Neutrophil (primary cell): Measurements from ENCODE around the gene SLC39A11.

Experiments
- H3K27ac ChIP-seq: fragments of 200-600 bp; sonication (generic); 2 replicates; pipeline ENCODE4 v1.5.1; 2016; ENCODE audit warnings: mild to moderate bottlenecking, moderate library complexity
- H3K27me3 ChIP-seq: fragments of 200-600 bp; sonication (generic); 2 replicates; pipeline ENCODE4 v1.6.0; 2016; ENCODE audit warnings: mild to moderate bottlenecking
- H3K36me3 ChIP-seq: fragments of 200-600 bp; sonication (generic); 2 replicates; pipeline ENCODE4 v1.5.1; 2017
- H3K4me1 ChIP-seq, 2 experiments: fragments of 200-600 bp in 1 of 2; sonication (generic) in 1 of 2; 1 replicate in 1 of 2; 2 replicates in 1 of 2; pipeline versions ENCODE4 v1.5.1 to v1.6.1; 2013 to 2016; ENCODE audit warnings: low read depth in 1 of 2, low read length in 1 of 2, mild to moderate bottlenecking in 1 of 2, moderate library complexity in 1 of 2; ENCODE audit not compliant: control insufficient read depth in 1 of 2, insufficient read depth in 1 of 2
- H3K4me3 ChIP-seq, 2 experiments: fragments of 200-600 bp in 1 of 2; sonication (generic) in 1 of 2; 1 replicate in 1 of 2; 2 replicates in 1 of 2; pipeline ENCODE4 v1.5.1; 2013 to 2016; ENCODE audit warnings: low read depth in 1 of 2, low read length in 1 of 2, mild to moderate bottlenecking in 1 of 2, moderate library complexity in 1 of 2
- H3K9me3 ChIP-seq: fragments of 200-600 bp; sonication (generic); 2 replicates; pipeline ENCODE4 v1.5.1; 2016
- TF ChIP-seq, protein P1 (sequence below): fragments of 200-600 bp; sonication (generic); IDR thresholded peaks from 2 replicates; pipeline ENCODE4 v1.5.1; 2016; ENCODE audit warnings: antibody characterized with exemption

The SLC39A11 gene

DNA sequence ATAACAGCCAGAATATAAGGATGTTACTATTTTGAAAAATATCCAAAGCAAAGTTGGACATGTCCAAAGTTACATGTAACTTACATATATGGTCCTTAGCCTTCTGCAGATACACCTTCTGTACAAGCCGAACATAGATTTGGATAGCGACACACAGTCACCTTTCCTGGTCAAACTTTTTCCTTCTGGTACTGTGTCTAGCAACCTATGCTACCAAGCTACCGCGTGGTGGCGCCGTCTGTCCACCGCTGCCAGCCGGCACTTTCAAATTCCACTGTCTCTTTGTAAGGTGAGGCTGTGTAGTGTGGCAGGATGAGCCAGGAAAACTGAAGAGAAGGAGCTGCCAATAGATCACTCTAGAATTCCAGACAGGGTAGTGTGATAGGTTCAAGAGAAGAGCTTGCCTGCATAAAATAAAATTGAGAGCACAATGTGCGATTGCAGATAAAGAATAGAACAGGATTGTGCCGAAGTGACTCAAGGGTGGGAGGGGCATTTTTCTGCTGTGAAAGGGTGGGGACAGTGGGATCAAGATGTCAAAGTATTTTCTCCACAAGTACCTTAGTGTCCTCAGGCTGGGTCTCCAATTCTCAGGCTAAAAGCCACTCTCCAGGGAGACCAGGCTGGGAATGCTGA is 366.9 kb downstream of the SLC39A11 start:
- peak overlapping the region; percentile 1 for H3K27ac ChIP-seq
- TF ChIP-seq, protein P1, sequence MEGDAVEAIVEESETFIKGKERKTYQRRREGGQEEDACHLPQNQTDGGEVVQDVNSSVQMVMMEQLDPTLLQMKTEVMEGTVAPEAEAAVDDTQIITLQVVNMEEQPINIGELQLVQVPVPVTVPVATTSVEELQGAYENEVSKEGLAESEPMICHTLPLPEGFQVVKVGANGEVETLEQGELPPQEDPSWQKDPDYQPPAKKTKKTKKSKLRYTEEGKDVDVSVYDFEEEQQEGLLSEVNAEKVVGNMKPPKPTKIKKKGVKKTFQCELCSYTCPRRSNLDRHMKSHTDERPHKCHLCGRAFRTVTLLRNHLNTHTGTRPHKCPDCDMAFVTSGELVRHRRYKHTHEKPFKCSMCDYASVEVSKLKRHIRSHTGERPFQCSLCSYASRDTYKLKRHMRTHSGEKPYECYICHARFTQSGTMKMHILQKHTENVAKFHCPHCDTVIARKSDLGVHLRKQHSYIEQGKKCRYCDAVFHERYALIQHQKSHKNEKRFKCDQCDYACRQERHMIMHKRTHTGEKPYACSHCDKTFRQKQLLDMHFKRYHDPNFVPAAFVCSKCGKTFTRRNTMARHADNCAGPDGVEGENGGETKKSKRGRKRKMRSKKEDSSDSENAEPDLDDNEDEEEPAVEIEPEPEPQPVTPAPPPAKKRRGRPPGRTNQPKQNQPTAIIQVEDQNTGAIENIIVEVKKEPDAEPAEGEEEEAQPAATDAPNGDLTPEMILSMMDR: peak; percentile 65
- H3K36me3 ChIP-seq: no peaks in the 10 kb centered on the region
- H3K27me3 ChIP-seq: no peaks in the 10 kb centered on the region
- peaks cover 18 to 26% of the 10 kb centered on the region in 2 experiments for H3K4me1 ChIP-seq
- H3K9me3 ChIP-seq: no peaks in the 10 kb centered on the region
- H3K4me3 ChIP-seq: no peak overlapping the region

DNA sequence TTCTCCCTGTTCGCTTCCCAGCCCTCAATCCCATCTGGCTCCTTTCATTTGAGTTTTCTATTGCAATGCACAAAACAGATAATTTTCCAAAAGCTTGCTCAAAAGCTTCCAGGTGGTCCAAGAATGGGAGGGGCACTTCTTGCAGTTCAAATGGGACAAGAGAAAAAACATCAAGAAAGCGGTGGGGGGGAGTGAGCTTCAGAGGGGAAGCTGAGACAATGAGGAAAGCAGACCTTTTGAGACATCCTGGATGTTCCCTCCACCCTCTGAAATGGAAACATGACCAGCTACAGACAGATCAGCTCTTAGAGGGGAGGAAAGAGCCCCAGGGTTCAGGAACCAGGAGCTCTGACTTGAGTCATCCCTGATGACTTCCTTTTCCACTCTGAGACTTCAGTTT is 368.2 kb downstream of the SLC39A11 start:
- no peak overlapping the region for H3K4me3 ChIP-seq

DNA sequence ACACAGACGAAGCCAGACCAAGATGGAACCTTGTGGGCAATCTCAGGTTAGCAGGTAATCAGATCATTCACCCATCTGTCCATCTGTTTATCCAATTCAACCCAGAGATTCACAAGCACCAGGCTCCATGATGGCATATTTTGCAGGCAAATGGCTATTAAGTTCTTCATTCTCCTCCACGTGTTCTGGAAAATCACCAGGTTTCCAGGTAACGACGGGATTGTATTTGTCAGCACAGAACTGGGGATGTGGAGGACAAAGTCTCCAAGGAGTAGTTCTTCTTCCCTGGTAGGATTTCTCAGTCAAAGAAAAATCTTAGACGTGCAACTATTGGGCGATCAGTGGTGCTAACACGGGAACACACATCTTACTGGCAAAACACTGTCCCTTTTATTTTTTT is 368.8 kb downstream of the SLC39A11 start:
- Histone ChIP-seq H3K36me3 (no peaks in the 10 kb centered on the region), H3K9me3 (no peaks in the 10 kb centered on the region), H3K27me3 (no peaks in the 10 kb centered on the region), H3K27ac (no peak overlapping the region), H3K4me3 (no peak overlapping the region), H3K4me1 (peaks cover 37 to 44% of the 10 kb centered on the region in 2 experiments)
- TF ChIP-seq, protein P1: no peak

More for the DNA sequence above, 368.2 kb downstream of the SLC39A11 start:
- H3K27me3 ChIP-seq: no peaks in the 10 kb centered on the region
- TF ChIP-seq, protein P1: no peak
- H3K9me3 ChIP-seq: no peaks in the 10 kb centered on the region
- H3K4me1 ChIP-seq: peaks cover 31 to 39% of the 10 kb centered on the region in 2 experiments
- peak overlapping the region; percentile 13 for H3K27ac ChIP-seq
- H3K36me3 ChIP-seq: no peaks in the 10 kb centered on the region

DNA sequence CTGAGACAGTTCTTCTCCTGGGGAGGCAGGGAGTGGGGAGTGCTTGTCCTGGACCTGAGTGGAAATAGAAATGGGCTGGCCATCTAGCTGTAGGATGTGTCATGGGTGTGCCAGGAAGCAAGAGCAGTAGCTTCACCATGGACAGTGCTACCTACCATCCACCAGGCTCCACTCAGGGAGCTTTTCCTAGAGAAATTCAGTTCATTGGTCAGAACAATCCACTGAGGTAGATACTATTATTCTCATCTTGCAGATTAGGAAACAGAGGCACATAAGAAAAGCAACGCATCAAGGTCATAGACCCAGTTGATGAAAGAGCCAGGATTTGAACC is 372.0 kb downstream of the SLC39A11 start:
- Histone ChIP-seq H3K9me3 (no peaks in the 10 kb centered on the region), H3K36me3 (no peaks in the 10 kb centered on the region), H3K4me1 (peaks cover 28 to 33% of the 10 kb centered on the region in 2 experiments), H3K27me3 (no peaks in the 10 kb centered on the region), H3K27ac (peak overlapping the region; percentile 85), H3K4me3 (no peak overlapping the region)
- TF ChIP-seq, protein P1: no peak

DNA sequence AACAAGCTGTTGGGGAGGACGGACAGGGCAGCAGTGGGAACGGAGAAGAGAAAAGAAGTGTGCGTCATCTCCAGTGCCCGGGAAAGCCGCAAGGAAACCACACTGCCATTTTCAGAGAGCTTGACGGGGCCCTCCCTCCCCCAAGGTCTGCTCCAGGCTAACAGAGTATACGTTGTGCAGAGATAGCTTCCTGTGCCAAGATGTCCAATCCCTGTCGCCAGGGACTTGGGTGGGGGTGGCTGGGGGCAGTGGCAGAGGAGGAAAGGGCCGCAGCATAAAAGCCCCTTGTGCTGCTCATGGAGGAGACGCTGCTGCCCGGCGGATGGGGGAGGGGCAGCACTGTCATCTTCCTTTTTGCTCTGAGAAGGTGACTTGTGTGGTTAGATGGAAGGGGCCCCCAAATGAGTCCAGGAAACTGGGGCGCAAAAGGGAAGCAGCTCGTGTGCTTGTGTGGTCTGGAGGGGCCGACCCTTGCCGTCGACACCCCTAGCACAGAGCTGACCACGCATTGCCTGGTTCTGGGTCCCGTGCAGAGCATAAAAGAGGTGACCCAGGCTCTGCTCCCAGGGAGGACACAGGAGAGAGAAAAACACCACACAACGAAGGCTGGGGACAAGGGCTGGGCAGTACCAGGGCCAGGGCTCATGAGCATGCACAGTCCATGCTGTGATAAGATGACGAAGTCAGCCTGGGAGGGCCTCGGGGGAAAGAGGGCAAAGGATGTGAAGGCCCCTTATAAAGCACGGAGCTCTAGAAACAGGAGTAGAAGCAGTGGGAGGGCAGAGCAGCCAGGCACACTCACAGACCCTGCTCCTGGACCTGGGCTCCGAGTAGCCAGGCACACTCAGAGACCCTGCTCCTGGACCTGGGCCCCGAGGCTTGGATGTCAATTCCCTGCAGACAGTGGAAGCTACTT is 372.7 kb downstream of the SLC39A11 start:
- H3K36me3 ChIP-seq: no peaks in the 10 kb centered on the region
- H3K27ac ChIP-seq: peak overlapping the region; percentile 85
- TF ChIP-seq, protein P1: no peak
- no peaks in the 10 kb centered on the region for H3K9me3 ChIP-seq
- H3K27me3 ChIP-seq: no peaks in the 10 kb centered on the region
- H3K4me1 ChIP-seq: peaks cover 32 to 39% of the 10 kb centered on the region in 2 experiments
- H3K4me3 ChIP-seq: peak overlapping the region; percentile 54 to 57
